GM19099 (cell line): ENCODE measurements around the gene DDX23.

Source experiments
- POLR2A ChIP-seq: IDR thresholded peaks from 3 replicates; pipeline ENCODE4 v1.6.1; 2011; ENCODE audit warnings: low read depth; ENCODE audit not compliant: insufficient read length; ENCODE audit errors: extremely low read depth

The DDX23 gene

GRCh38 chr12:48866052-48866711 is 14.2 kb upstream of the DDX23 start:
- TF ChIP-seq POLR2A: no peak

- TF ChIP-seq POLR2A: peak; percentile 99
These were observed 13.5 kb upstream of the DDX23 start, which contains the start of gene RND1 for GRCh38 chr12:48865281-48866051. Gene RND1 (minus strand): TSS chr12:48865870. CDS start chr12:48865767, 103 bp downstream.

GRCh38 chr12:48863291-48863690 is 11.3 kb upstream of the DDX23 start:
- no peak for TF ChIP-seq POLR2A

DNA sequence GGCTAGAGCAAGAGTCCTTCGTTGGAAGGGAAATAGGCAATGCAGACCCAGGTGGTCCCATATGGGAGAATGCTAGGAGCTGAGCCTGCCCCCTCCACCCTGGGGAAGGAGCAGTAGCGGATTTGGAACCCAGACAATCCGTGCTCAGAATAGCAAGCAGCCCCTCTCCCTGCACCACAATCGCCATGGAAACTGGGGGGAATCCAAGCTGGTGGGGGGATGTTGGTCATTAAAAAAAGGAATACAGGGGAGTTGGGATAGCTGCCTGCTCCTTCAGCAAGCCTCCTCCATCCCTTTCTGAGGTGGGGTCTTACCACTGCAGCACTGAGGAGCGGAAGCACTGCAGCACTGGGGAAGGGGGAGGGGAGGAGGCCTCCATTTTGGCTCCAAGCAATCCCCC is 10.8 kb upstream of the DDX23 start:
- no peak for TF ChIP-seq POLR2A

- no peak for TF ChIP-seq POLR2A
These were observed 9.1 kb upstream of the DDX23 start for GRCh38 chr12:48861111-48861510.

GRCh38 chr12:48859607-48860006 is 7.6 kb upstream of the DDX23 start:
- TF ChIP-seq POLR2A: no peak

- no peak for TF ChIP-seq POLR2A
These were observed 6.1 kb upstream of the DDX23 start for GRCh38 chr12:48858043-48858442.

DNA sequence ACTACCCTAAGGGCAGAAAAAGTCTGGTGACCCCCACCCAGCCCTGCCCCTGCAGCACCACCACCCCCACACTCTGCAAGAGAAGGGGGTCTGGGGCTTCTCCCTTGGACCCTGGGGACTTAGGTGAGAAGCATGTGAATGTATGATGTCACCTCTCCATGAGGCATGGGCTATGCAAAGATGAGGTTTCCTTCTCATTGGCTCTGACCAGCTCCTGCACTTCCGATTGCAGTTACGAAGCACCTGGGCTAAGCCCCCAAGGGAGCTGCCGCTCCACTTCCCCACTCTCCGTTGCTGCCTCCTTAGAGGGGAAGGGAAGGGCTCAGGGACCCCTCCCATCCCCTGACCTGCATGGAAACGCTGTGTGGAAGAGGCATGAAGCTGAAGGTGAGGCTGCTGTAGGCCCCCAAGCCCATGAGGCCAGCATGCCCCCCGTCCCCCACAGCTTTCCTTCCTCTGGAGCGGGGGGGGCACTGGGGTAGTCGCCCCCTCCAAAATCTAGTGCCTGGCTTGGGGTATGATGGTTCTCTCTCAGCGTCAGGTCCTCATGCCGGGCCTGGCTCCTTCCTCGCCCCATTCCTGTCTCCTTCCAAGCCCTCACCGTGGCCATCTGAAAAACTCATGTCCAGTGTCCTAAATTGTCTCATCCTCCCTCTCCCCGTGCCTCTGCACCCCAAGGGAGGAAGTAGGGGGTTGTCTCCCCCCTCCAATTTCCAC is 5.5 kb upstream of the DDX23 start:
- TF ChIP-seq POLR2A: no peak

GRCh38 chr12:48856379-48856778 is 4.4 kb upstream of the DDX23 start:
- no peak for TF ChIP-seq POLR2A

- TF ChIP-seq POLR2A: no peak
These were observed 2.5 kb upstream of the DDX23 start for GRCh38 chr12:48854488-48854887.

DNA sequence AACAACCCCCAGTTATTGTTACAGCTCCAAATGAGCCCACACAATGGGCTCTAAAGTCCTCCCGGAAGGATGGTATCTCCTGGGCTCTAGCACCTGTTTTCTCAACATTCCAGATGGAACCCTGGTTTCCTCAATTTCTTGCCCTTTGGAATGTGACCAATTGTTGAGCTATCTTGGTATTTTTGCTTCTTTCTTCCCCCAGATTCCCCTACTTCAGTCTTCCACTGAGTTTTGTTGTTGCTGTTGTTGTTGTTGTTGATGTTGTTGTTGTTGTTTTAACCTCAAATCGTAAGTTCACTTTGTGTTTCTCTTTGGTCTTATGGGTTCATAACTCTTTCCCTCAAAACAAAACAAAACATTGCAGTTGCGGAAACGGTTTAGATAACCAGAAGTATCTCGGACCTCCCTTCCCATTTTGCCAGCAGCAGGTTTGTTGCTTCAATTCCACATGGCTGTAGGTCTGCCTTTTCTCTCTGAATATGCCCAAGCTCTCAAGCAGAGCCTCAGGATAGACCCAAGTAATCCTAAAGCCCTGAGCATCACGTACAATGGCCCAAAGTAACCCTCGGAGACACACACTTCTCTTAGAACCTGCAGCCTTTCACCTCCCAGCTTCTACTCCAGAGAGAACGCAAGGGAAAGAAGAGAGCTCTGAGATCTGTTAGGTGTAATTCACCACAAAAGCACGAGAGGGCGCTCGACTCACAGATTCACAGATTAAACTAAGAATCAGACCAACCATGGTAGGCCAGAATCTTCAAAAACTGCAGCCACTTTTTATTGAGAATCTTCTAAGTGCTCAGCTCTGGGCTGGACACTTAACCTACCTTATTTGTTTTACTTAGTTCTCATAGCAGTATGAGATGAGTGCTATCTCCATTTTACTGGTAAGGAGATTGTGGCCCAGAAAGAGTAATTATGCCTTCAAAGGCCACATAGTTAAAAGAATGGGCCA is 1.0 kb upstream of the DDX23 start:
- TF ChIP-seq POLR2A: peak; percentile 33

DNA sequence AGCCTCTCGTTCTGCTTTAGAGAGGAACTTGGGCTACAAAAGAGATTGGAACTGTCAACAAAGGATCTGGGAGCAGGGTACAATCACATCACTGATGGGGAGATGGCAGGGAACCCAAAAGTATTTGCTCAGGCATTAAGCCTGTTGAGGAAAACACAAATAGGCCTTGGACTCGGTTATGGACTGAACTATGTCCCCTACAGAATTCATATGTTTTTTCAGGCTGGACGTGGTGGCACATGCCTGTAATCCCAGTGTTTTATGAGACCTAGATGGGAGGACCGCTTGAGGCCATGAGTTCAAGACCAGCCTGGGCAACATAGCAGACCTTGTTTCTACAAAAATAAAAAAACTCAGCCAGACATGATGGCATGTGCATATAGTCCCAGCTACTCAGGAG is 13.9 kb downstream of the DDX23 start:
- TF ChIP-seq POLR2A: no peak

DNA sequence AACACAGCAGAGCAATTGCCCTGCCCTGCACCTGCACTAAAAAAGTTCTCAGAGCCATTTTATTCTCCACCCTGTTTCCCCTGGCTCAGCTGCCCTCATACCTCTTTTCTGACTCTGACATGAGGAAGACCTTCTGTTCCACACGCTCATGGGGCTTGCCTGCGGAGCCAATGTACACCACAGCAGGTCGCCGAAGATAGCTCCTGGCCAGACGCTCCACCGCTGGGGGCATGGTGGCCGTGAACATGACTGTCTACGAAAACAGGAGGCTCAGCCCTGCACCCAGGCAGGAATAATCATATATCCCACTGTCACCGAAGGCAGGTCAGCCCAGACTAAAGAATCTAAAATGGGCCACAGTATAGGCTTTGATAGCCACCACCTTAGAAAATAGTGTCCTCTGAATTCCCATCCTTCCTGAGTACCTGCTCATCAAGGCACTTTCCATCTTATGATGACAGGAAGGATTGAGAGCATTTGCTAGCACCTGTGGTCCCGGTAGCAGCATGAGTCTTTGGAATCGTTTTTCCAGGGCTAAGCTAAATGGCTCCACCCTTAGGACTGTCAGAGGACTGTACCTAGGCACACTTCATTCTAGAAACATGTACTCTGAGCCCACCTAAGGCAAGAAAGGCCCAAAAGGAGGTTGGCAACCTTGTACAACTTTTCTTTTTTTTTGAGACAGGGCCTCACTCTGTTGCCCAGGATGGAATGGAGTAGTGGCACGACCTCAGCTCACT is 19.5 kb downstream of the DDX23 start:
- no peak for TF ChIP-seq POLR2A

- no peak for TF ChIP-seq POLR2A
These were observed 20.7 kb downstream of the DDX23 start for GRCh38 chr12:48831257-48831656.

DNA sequence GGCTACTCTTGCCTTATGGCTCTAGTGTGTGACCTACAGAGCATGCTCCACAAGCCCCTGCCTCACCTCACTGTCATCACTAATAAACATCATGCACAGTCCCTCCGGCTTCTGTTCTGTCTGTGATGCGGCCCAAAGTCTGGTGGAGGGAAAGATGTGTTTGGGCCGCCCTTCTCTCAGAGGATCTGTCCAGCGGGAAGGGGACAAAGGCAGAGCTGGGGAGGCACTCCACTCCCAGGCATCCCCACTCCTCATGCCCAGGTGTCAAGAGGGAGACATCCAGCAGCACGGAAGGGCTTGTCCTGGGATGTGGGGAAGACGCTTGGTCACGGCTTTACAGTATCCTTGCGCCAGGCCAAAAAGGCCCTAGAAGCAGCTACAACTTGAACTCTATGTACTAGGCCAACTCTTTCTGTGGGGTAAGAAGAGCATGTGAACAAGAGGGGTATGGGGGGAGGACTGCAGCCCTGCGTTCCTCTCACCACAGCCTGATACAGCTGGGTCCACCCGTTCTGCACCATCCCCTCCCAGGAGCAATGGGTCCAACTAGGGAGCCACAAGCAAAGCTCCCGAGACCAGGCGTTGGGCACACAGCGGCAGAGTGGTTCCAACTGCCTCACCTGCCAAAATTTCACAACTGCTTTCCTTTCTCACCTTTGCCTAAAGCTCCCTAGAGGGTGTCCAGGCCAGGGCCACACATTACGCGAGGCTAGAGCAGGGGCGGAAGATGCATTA is 23.0 kb downstream of the DDX23 start:
- TF ChIP-seq POLR2A: no peak
